OCI-LY3 (cell line): ENCODE measurements around the gene PBX3.
A peak's percentile ranks its signal among the peaks of the same experiment; 100 is the strongest.

Experiments
- H2AFZ ChIP-seq: fragments of 200-600, 300-600 bp; shearing (Covaris generic); 2 replicates; pipeline ENCODE4 v1.6.0; 2014; ENCODE audit warnings: antibody characterized with exemption, low read depth, low read length
- H3K27ac ChIP-seq: fragments of 200-600, 300-600 bp; sonication (generic); 2 replicates; pipeline ENCODE4 v1.5.1; 2014; ENCODE audit warnings: mild to moderate bottlenecking, low read length, moderate library complexity, mixed read lengths
- H3K27me3 ChIP-seq: fragments of 200-600, 300-600 bp; sonication (generic); 2 replicates; pipeline ENCODE4 v1.6.1; 2014; ENCODE audit warnings: low read depth, low read length, mixed read lengths
- H3K36me3 ChIP-seq: fragments of 200-600, 300-600 bp; sonication (generic); replicated peaks from 2 replicates; pipeline ENCODE3; 2014; ENCODE audit warnings: low read depth, low read length, mixed read lengths
- H3K4me1 ChIP-seq: fragments of 300-600, 200-600 bp; sonication (generic); 2 replicates; pipeline ENCODE4 v1.6.1; 2014; ENCODE audit warnings: low read length, mixed read lengths
- H3K4me2 ChIP-seq: fragments of 200-600, 300-600 bp; sonication (generic); 2 replicates; pipeline ENCODE4 v1.6.1; 2014; ENCODE audit warnings: low read length, mixed read lengths
- H3K4me3 ChIP-seq: fragments of 300-600, 200-600 bp; sonication (generic); 2 replicates; pipeline ENCODE4 v1.5.1; 2014; ENCODE audit warnings: antibody characterized with exemption, mild to moderate bottlenecking, low read length, moderate library complexity
- H3K79me2 ChIP-seq: fragments of 300-600, 200-600 bp; shearing (Covaris generic); 2 replicates; pipeline ENCODE4 v1.6.1; 2014; ENCODE audit warnings: mild to moderate bottlenecking, low read length, mixed read lengths
- H3K9ac ChIP-seq: fragments of 300-600, 200-600 bp; shearing (Covaris generic); 2 replicates; pipeline ENCODE4 v1.6.0; 2014; ENCODE audit warnings: mild to moderate bottlenecking, low read length, moderate library complexity
- H3K9me3 ChIP-seq: fragments of 200-600, 300-600 bp; shearing (Covaris generic); 2 replicates; pipeline ENCODE4 v1.6.1; 2014; ENCODE audit warnings: low read length, mixed read lengths; ENCODE audit not compliant: insufficient read depth
- H4K20me1 ChIP-seq: fragments of 200-600, 300-600 bp; sonication (generic); 2 replicates; pipeline ENCODE4 v1.6.1; 2016; ENCODE audit warnings: low read length, mixed read lengths; ENCODE audit not compliant: insufficient read depth
- EZH2phosphoT487 ChIP-seq: fragments of 200-600 bp; shearing (Covaris generic); IDR thresholded peaks from 2 replicates; pipeline ENCODE4 v1.6.1; 2018; ENCODE audit warnings: antibody characterized with exemption, mixed run types, low read depth
- TF ChIP-seq, protein P1 (sequence below): fragments of 200-600, 300-600 bp; sonication (generic); IDR thresholded peaks from 2 replicates; pipeline ENCODE4 v1.5.1; 2014; ENCODE audit warnings: antibody characterized with exemption, low read length, low read depth

The PBX3 gene

GRCh38 chr9:125887172-125887571 is 140.0 kb downstream of the PBX3 start:
- Histone ChIP-seq H3K9ac (no peak overlapping the region), H3K4me1 (peaks cover 5% of the 10 kb centered on the region; the same call in 1 of the 2 replicates)

DNA sequence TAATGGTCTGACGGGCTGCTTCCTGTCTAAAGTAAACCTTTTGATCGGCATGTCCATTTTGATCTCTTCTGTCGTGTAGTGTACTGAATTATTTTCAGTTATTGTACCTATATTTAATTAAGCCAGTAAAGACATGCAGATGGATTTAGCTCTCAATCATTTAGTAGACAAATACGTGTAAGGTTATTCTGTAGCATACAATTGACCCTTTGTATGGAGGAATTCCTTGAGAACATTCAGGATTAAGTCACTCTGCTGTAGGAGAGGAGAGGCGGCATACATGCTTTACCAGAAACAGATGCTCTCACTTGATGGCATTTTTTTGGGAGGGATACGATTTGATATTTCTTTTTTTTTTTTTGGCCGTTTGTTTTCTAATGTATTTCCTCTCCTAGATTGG is 141.0 kb downstream of the PBX3 start:
- Histone ChIP-seq H3K4me1 (peaks cover 5% of the 10 kb centered on the region; the same call in 1 of the 2 replicates), H3K79me2 (no peaks in the 10 kb centered on the region), H3K27ac (no peak overlapping the region), H4K20me1 (peaks cover 7% of the 10 kb centered on the region; the same call in 1 of the 2 replicates), H2AFZ (no peak overlapping the region), H3K9me3 (no peaks in the 10 kb centered on the region), H3K4me3 (no peak overlapping the region), H3K27me3 (peaks cover 34% of the 10 kb centered on the region), H3K36me3 (no peaks in the 10 kb centered on the region), H3K4me2 (no peak overlapping the region), H3K9ac (no peak overlapping the region)
- TF ChIP-seq, protein P1, sequence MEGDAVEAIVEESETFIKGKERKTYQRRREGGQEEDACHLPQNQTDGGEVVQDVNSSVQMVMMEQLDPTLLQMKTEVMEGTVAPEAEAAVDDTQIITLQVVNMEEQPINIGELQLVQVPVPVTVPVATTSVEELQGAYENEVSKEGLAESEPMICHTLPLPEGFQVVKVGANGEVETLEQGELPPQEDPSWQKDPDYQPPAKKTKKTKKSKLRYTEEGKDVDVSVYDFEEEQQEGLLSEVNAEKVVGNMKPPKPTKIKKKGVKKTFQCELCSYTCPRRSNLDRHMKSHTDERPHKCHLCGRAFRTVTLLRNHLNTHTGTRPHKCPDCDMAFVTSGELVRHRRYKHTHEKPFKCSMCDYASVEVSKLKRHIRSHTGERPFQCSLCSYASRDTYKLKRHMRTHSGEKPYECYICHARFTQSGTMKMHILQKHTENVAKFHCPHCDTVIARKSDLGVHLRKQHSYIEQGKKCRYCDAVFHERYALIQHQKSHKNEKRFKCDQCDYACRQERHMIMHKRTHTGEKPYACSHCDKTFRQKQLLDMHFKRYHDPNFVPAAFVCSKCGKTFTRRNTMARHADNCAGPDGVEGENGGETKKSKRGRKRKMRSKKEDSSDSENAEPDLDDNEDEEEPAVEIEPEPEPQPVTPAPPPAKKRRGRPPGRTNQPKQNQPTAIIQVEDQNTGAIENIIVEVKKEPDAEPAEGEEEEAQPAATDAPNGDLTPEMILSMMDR: no peak
- no peak for TF ChIP-seq EZH2phosphoT487

More at GRCh38 chr9:125887172-125887571, 140.0 kb downstream of the PBX3 start:
- H2AFZ ChIP-seq: no peak overlapping the region
- no peak overlapping the region for H3K4me3 ChIP-seq
- no peaks in the 10 kb centered on the region for H3K79me2 ChIP-seq
- H3K4me2 ChIP-seq: no peak overlapping the region
- H3K36me3 ChIP-seq: no peaks in the 10 kb centered on the region
- no peak overlapping the region for H3K27ac ChIP-seq
- H3K9me3 ChIP-seq: no peaks in the 10 kb centered on the region
- no peak for TF ChIP-seq EZH2phosphoT487
- TF ChIP-seq, protein P1: no peak
- H3K27me3 ChIP-seq: peaks cover 34% of the 10 kb centered on the region
- H4K20me1 ChIP-seq: peaks cover 7% of the 10 kb centered on the region; the same call in 1 of the 2 replicates

- no peak for TF ChIP-seq EZH2phosphoT487
- TF ChIP-seq, protein P1: no peak
- Histone ChIP-seq H4K20me1 (peaks cover 7% of the 10 kb centered on the region; the same call in 1 of the 2 replicates), H2AFZ (peak overlapping the region; percentile 79), H3K4me2 (peak overlapping the region; percentile 98), H3K36me3 (no peaks in the 10 kb centered on the region), H3K27me3 (peaks cover 34% of the 10 kb centered on the region), H3K9ac (peak overlapping the region; percentile 23; the same call in 1 of the 2 replicates), H3K9me3 (no peaks in the 10 kb centered on the region), H3K4me3 (peak overlapping the region; percentile 89), H3K4me1 (peaks cover 5% of the 10 kb centered on the region; the same call in 1 of the 2 replicates), H3K79me2 (no peaks in the 10 kb centered on the region), H3K27ac (no peak overlapping the region)
These were observed 141.9 kb downstream of the PBX3 start for GRCh38 chr9:125889112-125889475.

GRCh38 chr9:125889476-125890419 is 142.6 kb downstream of the PBX3 start:
- no peaks in the 10 kb centered on the region for H3K79me2 ChIP-seq
- H3K4me2 ChIP-seq: peak overlapping the region; percentile 98
- TF ChIP-seq, protein P1: no peak
- no peak for TF ChIP-seq EZH2phosphoT487
- no peaks in the 10 kb centered on the region for H3K36me3 ChIP-seq
- no peaks in the 10 kb centered on the region for H3K9me3 ChIP-seq
- peaks cover 7% of the 10 kb centered on the region; the same call in 1 of the 2 replicates for H4K20me1 ChIP-seq
- H3K4me1 ChIP-seq: peaks cover 5% of the 10 kb centered on the region; the same call in 1 of the 2 replicates
- peak overlapping the region; percentile 89 for H3K4me3 ChIP-seq
- H3K9ac ChIP-seq: peak overlapping the region; percentile 34
- no peak overlapping the region for H3K27ac ChIP-seq
- peak overlapping the region; percentile 79 for H2AFZ ChIP-seq
- peaks cover 38% of the 10 kb centered on the region for H3K27me3 ChIP-seq
